Keratinocyte (primary cell): ENCODE measurements around the gene NOTCH4. TPM values are rescaled to one million over a fixed set of nuclear protein-coding genes. Genes with fewer than 3 reads are reported as not detected.
A peak's percentile ranks its signal among the peaks of the same experiment; 100 is the strongest.

Source experiments
- DNase-seq: peaks from one replicate; pipeline ENCODE4 v3.0.0-alpha.2; 2011; ENCODE audit warnings: low read depth, missing footprints, low spot score
- FAIRE-seq: peaks from 2 replicates; lab custom pipeline; 2011; peaks lifted over from hg19 to GRCh38; lab: Jason Lieb, UNC
- H2AFZ ChIP-seq: 2 replicates; pipeline ENCODE4 v1.6.0; 2012; ENCODE audit warnings: low read length, control low read depth, inconsistent platforms; ENCODE audit not compliant: control insufficient read depth
- H3K27ac ChIP-seq: 2 replicates; pipeline ENCODE4 v1.5.1; 2011; ENCODE audit warnings: low read length; ENCODE audit not compliant: control insufficient read depth, insufficient read depth
- H3K27me3 ChIP-seq: 3 replicates; pipeline ENCODE4 v1.6.0; 2011; ENCODE audit warnings: low read length; ENCODE audit not compliant: control insufficient read depth, insufficient read depth; ENCODE audit errors: extremely low read depth
- H3K36me3 ChIP-seq, 2 experiments: 2 replicates in 1 of 2; 3 replicates in 1 of 2; pipeline ENCODE4 v1.5.1; 2011; ENCODE audit warnings: low read length in 2 of 2, mild to moderate bottlenecking in 1 of 2; ENCODE audit not compliant: control insufficient read depth in 2 of 2, insufficient read depth in 2 of 2; ENCODE audit errors: extremely low read depth in 1 of 2
- H3K4me1 ChIP-seq: 3 replicates; pipeline ENCODE4 v1.5.1; 2011; ENCODE audit warnings: low read length; ENCODE audit not compliant: control insufficient read depth, insufficient read depth; ENCODE audit errors: extremely low read depth
- H3K4me2 ChIP-seq: 3 replicates; pipeline ENCODE4 v1.6.0; 2011; ENCODE audit warnings: low read depth, low read length; ENCODE audit not compliant: control insufficient read depth, insufficient read depth; ENCODE audit errors: extremely low read depth
- H3K4me3 ChIP-seq, 3 experiments: fragments of 200-600 bp in 1 of 3; sonication (generic) in 1 of 3; 2 replicates in 2 of 3; 3 replicates in 1 of 3; pipeline ENCODE4 v1.5.1; 2011 to 2016; ENCODE audit warnings: low read length in 3 of 3, mild to moderate bottlenecking in 3 of 3, control low read depth in 2 of 3, inconsistent platforms in 1 of 3, low read depth in 1 of 3, mixed read lengths in 1 of 3, mixed run types in 1 of 3, moderate library complexity in 1 of 3; ENCODE audit not compliant: control insufficient read depth in 2 of 3, insufficient read depth in 2 of 3; ENCODE audit errors: extremely low read depth in 1 of 3
- H3K79me2 ChIP-seq: 2 replicates; pipeline ENCODE4 v1.6.0; 2012; ENCODE audit warnings: low read length; ENCODE audit not compliant: control insufficient read depth, insufficient read depth
- H3K9ac ChIP-seq: 3 replicates; pipeline ENCODE4 v1.6.0; 2011; ENCODE audit warnings: low read length; ENCODE audit not compliant: control insufficient read depth, insufficient read depth; ENCODE audit errors: extremely low read depth
- H3K9me1 ChIP-seq: 3 replicates; pipeline ENCODE4 v1.6.0; 2011; ENCODE audit warnings: low read length; ENCODE audit not compliant: control insufficient read depth, insufficient read depth; ENCODE audit errors: extremely low read depth
- H3K9me3 ChIP-seq: 2 replicates; pipeline ENCODE4 v1.5.1; 2012; ENCODE audit warnings: low read depth, low read length; ENCODE audit not compliant: control insufficient read depth
- H4K20me1 ChIP-seq: 3 replicates; pipeline ENCODE4 v1.6.0; 2011; ENCODE audit warnings: low read length; ENCODE audit not compliant: control insufficient read depth, insufficient read depth; ENCODE audit errors: extremely low read depth
- CTCF ChIP-seq, 3 experiments: IDR thresholded peaks in 1 of 3; conservative IDR thresholded peaks in 1 of 3; optimal IDR thresholded peaks in 1 of 3; 2 replicates in 2 of 3; 3 replicates in 1 of 3; pipeline versions ENCODE3 to v1.5.1; 2011; ENCODE audit warnings: low read length in 3 of 3, mild to moderate bottlenecking in 3 of 3, moderate library complexity in 2 of 3, control low read depth in 1 of 3, inconsistent platforms in 1 of 3; ENCODE audit not compliant: insufficient read depth in 2 of 3; ENCODE audit errors: extremely low read depth in 1 of 3
- EZH2 ChIP-seq: IDR thresholded peaks from one replicate; pipeline ENCODE4 v1.6.1; 2012; ENCODE audit warnings: inconsistent platforms, mild to moderate bottlenecking, low read length, moderate library complexity
- dilution Hi-C: fragments of 300-500 bp; cut with MboI; formaldehyde crosslinking; loops from one replicate; pipeline ENCODE4 v1.7.0; 2020; ENCODE audit warnings: low sequenced_read_pairs; ENCODE audit not compliant: extremely low pct_ligation_motif_present
- polyA plus RNA-seq, 5 experiments: library from polyadenylated mRNA; depleted of rRNA in 3 of 5; stranded (reverse) in 3 of 5; stranded (forward) in 1 of 5; unstranded in 1 of 5; fragments of >200 nt; gene quantifications; 1 replicate in 1 of 5; 2 replicates in 3 of 5; 3 replicates in 1 of 5; pipeline versions ENCODE4 v1.2.1 to v1.2.3, GENCODE V29; 2011 to 2012; ENCODE audit warnings: missing spikeins in 2 of 5, low read depth in 1 of 5, low replicate concordance in 1 of 5

NOTCH4 gene
- polyA plus RNA-seq, 1 donor (not counting 4 experiments of a cell fraction or from before 2014, with no cell fraction given): 0.07 TPM

GRCh38 chr6:32173051-32173727 lies 50.7 kb downstream of the NOTCH4 start:
- peak overlapping the region; percentile 37 for H3K4me2 ChIP-seq

GRCh38 chr6:32171234-32171633 lies 52.6 kb downstream of the NOTCH4 start:
- H3K27ac ChIP-seq: no peak overlapping the region
- dilution Hi-C loops: no loop called here
- no peak for TF ChIP-seq EZH2
- TF ChIP-seq CTCF (optimal IDR thresholded peaks at IDR 0.05 in 1 of 3, IDR thresholded peaks at IDR 0.05 in 1 of 3, conservative IDR thresholded peaks at IDR 0.05 in 1 of 3; ENCODE audit: extremely low read depth in 1 of 3, insufficient read depth in 2 of 3, low read length in 3 of 3): no peak
- peaks cover 22% of the 10 kb centered on the region for H3K79me2 ChIP-seq
- no peak overlapping the region for H3K4me3 ChIP-seq
- no peaks in the 10 kb centered on the region for H3K9me1 ChIP-seq
- peaks cover 30% of the 10 kb centered on the region for H3K4me1 ChIP-seq
- H2AFZ ChIP-seq: no peak overlapping the region
- no peaks in the 10 kb centered on the region for H3K27me3 ChIP-seq
- H3K9me3 ChIP-seq: no peaks in the 10 kb centered on the region
- DNase-seq: no peak
- no peak overlapping the region for H3K9ac ChIP-seq
- no peak overlapping the region for H3K4me2 ChIP-seq
- H4K20me1 ChIP-seq: no peaks in the 10 kb centered on the region
- no peak for FAIRE-seq
- peaks cover 20 to 22% of the 10 kb centered on the region in 2 experiments for H3K36me3 ChIP-seq

More at GRCh38 chr6:32173051-32173727, 50.7 kb downstream of the NOTCH4 start:
- Histone ChIP-seq H3K9me1 (no peaks in the 10 kb centered on the region), H3K27me3 (no peaks in the 10 kb centered on the region), H3K36me3 (peaks cover 14 to 15% of the 10 kb centered on the region in 2 experiments), H3K4me1 (peaks cover 42% of the 10 kb centered on the region), H4K20me1 (no peaks in the 10 kb centered on the region), H2AFZ (no peak overlapping the region), H3K4me3 (no peak overlapping the region), H3K27ac (no peak overlapping the region), H3K79me2 (peaks cover 22% of the 10 kb centered on the region), H3K9me3 (no peaks in the 10 kb centered on the region), H3K9ac (no peak overlapping the region)
- DNase-seq (no peak), FAIRE-seq (no peak)
- TF ChIP-seq CTCF (optimal IDR thresholded peaks at IDR 0.05 in 1 of 3, IDR thresholded peaks at IDR 0.05 in 1 of 3, conservative IDR thresholded peaks at IDR 0.05 in 1 of 3; ENCODE audit: extremely low read depth in 1 of 3, insufficient read depth in 2 of 3, low read length in 3 of 3): no peak
- no peak for TF ChIP-seq EZH2
- dilution Hi-C loops: no loop called here
